Activated CD8-positive, alpha-beta memory T cell treated with anti-CD3 and anti-CD28 coated beads for 1 hour (primary cell): ENCODE measurements around the gene C1RL.

Experiments used
- DNase-seq, 2 donors: peaks; one replicate each; pipeline ENCODE4 v3.0.0-alpha.2; 2020; ENCODE audit warnings: low read depth in 1 of 2; ENCODE audit errors: extremely low read depth in 1 of 2

C1RL gene, protein sequence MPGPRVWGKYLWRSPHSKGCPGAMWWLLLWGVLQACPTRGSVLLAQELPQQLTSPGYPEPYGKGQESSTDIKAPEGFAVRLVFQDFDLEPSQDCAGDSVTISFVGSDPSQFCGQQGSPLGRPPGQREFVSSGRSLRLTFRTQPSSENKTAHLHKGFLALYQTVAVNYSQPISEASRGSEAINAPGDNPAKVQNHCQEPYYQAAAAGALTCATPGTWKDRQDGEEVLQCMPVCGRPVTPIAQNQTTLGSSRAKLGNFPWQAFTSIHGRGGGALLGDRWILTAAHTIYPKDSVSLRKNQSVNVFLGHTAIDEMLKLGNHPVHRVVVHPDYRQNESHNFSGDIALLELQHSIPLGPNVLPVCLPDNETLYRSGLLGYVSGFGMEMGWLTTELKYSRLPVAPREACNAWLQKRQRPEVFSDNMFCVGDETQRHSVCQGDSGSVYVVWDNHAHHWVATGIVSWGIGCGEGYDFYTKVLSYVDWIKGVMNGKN

DNA sequence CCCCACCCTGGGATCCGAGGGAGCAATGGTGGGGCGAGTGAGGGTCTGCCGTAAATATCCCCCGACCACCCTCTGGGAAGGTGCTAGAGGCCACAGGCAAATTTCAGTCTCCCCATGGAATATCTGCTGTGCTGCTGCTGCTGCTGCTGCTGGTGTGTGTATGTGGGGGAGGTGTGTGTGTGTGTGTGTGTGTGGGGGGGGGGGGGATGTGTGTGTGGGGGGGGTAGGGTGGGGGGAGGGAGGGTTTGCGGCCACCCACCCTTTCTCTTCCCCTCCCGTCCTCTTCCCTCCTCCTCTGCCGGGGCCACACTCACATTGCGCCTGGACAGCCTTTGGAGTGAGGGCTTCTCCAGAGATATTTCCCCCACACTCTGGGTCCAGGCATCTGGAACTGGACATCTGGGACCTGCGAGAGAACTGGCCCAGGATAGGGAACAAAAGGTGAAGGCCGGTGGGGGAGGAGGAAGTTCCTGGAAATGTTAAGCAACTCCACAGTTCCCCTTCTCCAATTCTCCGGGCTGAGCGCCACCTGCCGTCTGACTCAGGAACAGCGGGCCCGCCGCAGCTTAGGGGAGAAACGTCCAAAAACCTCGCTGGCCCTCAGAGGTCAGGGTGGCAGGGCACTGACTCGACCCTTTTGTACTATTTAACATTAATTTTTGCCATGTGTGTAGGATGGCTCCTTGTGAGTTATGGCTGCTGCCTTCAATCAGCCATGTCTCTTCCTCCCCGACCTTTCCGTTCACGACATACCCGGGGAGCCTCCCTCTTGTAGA, at the start of gene C1RL:
Gene C1RL, minus strand, starts transcription at position 419 of the 776 bp plus-strand sequence. Its CDS starts 34 bp downstream, at position 385.
- DNase-seq: peak; percentile 38 to 68

DNA sequence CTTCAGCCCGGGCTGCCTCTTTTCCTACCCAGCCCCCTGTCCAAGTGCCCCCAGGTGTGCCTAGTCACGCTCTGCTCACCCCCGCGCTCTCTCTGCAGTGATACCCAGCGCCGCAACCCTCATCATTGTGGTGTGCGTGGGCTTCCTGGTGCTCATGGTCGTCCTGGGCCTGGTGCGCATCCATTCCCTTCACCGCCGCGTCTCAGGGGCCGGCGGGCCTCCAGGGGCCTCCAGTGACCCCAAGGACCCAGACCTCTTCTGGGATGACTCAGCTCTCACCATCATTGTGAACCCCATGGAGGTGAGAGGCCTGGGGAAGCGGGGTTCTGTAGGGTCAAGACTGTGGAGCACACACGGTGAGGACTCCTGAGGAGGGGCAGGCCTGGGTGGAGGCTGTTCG, 48.4 kb upstream of the C1RL start:
- DNase-seq: no peak

DNA sequence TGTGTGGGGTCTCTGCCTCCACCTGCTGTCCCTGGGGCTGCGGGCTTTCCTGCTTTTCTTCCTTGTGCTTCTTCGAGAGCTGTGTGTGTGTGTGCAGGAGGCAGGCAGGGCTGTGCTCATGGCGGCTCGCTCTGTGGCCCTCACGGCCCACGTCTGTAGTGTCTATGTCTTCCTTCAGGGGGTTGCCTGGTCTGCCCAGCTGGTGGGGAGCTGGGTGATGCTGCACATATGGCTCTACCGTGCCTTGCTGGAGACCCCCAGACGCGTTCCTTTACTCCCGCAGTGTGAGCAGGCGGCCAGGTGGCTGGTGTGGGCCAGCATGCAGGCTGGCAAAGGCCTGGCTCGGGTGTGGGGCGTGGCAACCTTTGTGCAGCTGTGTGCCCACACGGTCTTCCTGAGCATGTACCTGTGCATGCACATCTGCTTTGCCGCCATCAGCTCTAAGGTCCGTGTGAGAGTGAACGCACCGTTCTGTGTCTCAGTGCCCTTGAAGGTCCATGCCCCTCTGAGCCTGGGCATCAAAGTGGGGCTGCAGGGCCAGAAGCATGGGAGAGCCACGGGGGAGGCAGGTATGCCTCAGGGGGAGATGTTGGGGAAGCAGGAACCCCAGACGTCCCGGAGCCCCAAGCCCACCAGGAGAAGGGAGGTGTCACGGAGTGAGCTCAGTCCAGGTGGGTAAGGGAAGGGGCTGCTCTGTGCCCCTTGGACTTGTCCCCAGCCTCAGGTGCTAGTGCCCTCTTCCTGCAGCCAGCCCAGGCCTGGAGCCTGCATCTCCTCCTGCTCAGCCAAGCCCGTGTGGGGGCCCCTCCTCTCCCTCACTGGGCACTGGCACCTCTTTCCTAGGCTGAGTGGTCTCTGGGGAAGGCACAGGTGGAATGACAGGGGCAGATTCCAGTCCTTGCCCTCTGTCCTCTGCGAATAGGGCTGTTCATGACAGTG, 47.5 kb upstream of the C1RL start:
- DNase-seq: no peak

DNA sequence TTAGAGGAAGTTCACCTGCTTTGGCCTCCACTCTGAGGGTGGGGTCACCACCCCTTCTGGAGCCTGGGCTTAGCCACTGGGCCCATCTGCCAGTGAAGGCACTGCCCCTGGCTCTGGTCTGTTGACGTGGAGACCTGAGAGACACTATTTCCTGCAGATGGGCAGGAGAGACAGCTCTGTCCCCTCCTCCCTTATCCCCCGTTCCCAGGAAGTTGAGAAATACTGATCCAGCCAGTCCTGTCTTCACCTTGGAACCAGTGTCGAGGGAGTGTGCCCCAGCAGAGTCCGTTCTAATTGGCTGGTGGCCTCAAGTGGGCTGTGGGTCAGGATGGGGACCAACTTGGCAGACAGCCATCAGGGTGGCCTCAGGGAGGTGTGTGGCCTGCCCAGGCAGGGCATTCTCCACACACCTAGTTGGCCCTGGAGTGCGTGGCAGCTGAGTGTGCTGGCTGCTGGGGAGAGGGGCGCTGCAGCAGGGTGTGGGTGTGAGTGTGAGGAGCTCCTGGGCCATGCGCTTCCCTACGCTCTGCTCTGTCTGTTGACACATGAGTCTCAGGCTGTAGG, 46.5 kb upstream of the C1RL start:
- no peak for DNase-seq

DNA sequence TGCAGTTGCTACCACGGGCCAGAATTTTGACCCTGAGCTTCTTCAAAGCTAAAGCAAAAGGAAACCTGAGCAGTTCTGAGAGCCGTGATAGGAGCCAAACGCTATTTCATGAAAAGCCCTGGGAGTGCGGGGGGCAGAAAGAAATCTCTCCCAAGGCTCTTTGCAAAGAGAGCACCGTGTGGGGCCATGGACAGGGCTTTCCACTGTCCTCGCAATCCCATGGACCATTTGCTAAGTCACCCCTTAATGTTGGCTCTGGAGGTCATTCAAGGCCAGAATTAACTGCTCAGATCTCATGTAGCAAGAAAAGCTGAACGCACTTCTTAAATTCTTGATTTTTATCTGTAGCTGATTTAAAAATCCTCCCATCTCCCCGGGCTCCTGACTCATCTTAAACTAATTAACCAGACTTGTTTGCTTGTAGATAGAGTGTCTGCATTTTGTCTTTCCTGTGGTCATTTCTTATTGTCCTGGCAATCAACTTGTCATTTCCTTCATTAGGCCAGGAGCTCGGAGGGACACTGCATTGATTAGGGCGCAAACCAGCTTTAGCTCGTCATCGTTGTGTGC, 46.0 kb upstream of the C1RL start:
- no peak for DNase-seq

DNA sequence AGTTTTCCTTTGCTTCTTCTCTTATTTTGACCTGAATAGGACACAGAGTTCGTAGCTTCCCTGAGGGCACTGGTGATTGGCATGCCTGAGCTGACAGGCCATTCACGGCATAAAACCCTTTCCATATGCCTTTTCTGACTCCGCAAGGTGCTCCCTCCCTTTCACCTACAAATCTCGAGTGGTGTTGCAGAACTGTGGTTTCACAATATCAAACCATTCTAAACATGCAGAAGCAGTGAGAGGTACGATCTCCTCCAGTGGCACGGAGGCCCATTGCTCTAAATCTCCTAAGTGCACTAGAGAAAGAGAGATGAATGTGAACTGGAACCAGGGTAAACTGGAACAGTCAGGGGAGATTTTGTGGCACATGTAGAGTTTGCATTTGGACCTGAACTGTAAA, 45.0 kb upstream of the C1RL start:
- DNase-seq: no peak

DNA sequence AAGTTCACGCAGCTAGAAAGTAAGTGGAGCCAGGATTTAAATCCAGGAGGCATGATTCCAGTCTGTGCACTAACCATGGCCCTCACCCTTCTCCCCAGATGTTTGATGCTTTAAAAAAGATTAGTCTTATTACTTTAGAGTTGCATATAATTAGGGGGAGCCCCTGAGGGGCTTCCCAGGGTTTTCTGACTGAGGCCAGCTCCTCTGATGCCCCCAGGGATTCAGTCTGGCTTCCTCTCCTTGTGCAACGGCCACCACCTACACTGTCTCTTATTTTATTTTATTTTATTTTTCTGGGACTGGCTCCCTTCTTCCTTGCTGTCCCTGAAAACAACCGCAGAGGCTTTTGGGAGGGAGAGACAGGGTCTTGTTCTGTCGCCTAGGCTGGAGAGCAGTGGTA, 43.8 kb upstream of the C1RL start:
- DNase-seq: no peak

DNA sequence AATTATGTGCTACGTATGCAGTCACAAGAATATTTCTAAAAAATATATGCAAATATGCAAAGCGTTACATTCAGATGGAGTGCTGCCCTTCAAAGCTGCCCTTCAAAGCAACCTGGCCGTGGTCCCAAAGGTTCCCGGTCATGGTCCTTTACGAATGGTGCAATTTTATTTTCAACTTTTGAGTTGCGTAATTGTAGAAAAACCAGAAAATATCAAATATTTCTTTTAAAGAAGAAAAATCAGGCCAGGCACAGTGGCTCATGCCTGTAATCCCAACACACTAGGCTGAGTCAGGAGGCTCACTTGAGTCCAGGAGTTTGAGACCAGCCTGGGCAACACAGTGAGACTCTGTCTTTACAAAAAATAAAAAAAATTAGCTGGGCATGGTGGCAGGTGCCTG, 42.5 kb upstream of the C1RL start:
- no peak for DNase-seq

DNA sequence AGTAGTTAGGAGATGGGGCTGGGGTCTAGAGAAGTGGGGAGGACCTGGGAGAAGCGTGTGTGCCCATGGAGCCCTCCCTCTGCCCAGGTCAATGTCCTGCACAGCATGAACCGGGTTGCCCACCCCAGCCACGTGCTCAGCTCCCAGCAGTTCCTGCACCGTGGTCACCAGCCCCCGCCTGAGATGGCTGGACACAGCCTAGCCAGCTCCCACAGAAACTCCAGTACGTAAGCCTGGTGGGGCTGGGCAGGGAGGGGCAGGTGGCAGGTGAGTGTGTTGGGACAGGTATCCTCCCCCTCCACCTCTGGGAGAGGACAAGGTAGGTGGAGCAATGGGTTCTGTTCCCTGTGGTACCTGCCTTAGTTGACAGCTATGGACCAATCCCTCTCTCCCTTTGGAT, 41.8 kb upstream of the C1RL start:
- DNase-seq: no peak

DNA sequence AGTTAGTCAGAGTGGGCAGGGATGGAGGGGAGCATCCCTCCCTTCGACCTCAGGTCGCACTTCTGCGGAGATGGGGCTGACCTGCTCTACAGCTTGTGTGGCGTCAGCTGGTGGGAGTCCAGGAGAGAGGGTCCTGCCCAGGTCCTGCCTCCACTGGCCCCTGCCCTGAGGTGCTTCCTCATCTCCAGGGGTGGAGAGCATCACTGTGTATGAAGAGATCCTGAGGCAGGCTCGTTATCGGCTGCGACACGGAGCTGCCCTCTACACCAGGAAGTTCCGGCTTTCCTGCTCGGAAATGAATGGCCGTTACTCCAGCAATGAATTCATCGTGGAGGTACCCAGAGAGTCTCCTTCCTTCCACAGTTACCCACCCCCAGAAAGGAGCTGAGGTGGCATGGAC, 41.3 kb upstream of the C1RL start:
- no peak for DNase-seq

DNA sequence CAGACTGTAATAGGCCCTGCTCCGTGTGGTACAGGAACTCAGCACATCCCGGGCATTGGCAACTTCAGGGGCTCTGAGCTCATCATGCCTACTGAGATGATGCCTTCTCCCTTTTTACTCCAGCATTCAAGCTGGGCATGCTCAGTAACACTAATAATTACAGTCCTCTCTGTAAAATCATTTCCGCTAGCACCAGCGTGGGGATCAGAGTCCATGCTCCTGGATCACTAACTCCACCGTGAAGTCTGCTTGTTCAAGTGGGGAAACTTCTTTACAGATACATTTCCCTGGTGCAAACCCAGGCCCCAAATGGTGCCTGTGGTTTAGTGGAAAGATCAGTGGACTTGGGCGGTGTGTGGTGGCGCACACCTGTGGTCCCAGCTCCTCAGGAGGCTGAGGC, 37.9 kb upstream of the C1RL start:
- DNase-seq: no peak

DNA sequence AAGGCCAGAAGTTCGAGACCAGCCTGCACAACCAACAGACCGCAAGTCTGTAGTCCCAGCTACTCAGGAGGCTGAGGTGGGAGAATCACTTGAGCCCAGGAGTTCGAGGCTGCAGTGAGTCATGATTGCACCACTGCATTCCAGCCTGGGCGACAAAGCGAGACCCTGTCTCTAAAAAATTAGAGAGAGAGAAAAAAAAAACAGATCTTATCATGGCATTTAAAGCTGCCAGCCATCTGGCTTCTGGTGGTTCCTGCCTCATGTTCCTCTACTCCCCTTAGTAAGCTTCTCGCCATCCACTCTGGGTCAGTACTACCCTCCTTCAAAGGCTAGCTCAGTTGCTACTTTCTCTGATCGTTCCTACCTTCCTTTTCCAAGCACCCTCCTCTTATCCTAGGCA, 37.2 kb upstream of the C1RL start:
- DNase-seq: no peak

DNA sequence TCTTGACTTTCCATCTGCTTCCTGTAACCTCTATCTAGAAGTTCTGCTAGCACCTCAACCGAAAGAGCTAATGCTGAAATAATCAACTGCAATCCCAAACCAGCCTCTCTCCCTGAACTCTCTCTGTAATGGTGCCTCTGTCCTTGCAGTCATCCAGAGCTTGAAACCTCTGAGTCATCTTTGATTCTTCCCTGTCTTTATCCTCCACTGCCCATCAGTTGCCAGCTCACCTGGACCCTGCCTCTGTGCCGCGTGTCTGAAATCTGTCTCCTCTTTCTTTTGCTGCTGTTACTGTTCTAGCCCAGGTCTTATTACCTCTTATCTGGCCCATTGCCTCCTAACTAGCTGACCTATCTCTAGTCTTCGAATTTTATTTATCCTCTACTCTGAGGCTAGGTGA, 36.7 kb upstream of the C1RL start:
- no peak for DNase-seq

DNA sequence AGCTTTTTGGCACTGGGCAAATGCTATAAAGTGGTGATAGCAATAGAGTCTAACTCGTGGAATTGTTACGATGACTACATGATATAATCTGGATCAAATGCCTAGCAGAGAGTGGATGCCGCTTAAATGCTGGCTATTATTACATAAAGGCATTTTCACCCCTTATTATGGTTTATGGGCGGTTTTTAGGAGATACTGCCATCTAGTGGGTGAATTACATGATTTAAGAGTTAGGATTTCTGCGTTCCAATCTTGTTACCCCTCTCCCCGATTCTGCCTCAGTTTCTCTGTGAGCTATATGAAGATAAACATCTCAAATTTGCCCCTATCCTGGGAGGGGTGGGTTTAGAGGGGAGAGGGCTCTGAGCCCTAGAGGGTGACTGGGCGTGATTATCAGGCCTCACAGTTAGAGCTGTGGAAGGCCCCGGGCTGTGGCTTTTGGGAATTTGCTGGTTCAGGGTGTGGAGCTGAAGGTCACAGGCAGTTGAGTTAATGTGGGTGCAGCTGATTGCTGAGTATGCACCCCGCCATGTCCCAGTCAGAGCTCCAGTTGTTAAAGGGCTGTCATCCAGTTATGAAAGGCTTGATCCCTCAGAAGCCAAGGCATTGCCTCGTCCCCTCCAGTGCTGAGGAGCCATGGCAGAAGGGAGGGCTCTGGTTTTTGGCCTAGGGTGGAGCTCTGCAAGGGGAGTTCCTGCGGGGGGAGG, 35.6 kb upstream of the C1RL start:
- DNase-seq: no peak

DNA sequence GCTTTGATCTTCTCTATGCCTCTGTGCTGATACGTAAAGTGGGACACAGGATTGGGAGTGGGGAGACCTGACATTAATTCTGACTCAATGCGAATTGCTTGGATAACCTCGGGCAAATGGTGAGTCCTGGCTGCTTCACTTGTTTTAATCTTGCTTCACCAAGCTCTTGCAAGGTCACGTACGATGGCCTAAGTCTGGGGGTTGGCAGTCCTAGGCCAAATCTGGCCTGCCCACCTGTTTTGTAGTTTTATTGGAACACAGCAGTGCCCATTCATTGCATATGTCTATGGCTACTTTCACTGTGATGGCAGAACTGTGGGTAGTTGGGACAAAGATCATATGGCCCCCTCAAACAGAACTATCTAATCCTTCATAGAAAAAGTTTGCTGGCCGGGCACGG, 34.5 kb upstream of the C1RL start:
- DNase-seq: no peak

DNA sequence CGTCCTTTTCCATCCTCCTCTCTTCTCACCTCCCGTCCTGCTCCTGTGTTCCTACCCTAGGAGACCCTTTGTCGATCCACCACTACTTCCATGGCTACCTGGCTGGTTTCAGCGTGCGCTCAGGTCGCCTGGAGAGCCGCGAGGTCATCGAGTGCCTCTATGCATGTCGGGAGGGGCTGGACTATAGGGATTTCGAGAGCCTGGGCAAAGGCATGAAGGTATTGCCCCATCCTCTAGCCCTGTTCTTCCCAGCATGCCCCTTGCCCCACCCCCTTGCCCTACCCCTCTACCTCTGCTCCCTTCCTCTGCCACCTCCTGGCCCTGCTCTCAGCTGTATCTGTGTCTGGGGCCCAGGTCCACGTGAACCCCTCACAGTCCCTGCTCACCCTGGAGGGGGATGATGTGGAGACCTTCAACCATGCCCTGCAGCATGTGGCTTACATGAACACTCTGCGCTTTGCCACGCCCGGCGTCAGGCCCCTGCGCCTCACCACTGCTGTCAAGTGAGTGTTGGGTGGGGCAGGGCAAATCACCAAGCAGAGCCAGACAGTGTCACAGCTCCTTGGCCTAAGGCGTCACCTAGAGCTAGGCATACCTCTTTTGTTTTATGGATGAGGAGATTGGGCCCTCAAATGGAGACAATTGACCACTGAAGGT, 33.9 kb upstream of the C1RL start:
- DNase-seq: no peak

DNA sequence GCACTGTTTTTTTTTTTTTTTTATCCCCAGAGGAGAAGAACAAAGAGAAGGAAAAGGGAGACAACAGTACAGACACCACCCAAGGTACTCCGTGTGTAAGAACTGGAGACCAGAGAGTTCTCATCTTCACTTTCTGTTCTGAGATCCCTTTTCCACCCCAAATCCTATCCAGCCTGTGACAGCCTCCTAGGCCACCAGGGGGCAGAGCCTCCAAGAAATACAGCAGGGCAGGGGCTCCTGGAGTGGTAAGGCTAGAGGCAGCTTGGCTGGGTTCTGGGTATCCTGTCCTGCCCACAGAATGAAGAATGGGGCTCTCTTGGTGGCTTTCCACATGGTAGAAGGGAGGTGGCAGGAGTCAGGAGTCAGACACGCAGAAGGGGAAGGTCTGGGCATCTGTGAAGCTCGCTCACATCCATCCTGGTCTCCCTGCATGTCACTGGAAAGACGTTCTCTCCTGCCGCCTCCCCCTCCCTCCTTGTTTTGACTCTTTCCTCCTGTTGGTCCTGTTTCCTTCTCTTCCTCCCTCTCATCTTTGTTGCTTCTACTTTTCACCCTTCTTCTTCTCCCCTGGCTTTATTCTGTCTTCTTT, 33.1 kb upstream of the C1RL start:
- peak in 1 of 2 donors; percentile 34 for DNase-seq

DNA sequence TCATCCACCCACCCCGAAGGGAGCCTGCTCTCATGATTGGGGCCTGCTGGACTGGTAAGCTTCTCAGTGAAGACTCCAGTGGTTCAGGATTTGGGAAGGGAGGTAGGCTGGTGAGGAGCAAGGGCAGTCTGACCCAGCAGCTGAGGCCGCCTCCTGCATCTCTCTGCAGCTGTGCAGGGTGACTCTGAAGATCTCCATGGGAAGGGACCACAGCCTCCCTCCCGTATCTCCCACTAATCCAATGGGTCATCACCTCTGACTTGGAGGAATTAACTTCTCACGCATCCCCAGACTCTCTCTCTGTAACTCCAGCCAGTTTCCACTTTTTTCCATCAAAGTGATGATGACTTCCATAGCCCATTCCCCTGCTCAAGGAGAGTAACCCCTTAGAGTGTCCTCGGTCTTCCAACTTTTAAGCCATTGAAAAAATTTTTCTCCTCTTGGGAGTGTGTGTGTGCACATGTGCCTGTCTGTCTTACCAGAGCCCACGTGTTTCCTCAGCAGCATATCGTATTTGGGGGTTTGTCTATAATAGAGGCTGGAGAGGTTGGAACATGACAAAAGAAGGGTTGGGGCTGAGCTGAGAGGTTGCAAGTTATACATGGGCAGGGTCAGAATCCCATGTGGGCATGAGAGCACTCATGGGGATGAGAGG, 32.5 kb upstream of the C1RL start:
- DNase-seq: no peak
